K562 (cell line): ENCODE measurements around the gene GPR15.

Experiments
- CTCF ChIP-seq, 3 experiments: IDR thresholded peaks in 2 of 3; conservative IDR thresholded peaks in 1 of 3; 2 replicates each; pipeline ENCODE4 v1.5.1; 2011 to 2012; ENCODE audit warnings: low read length in 3 of 3, mild to moderate bottlenecking in 3 of 3, control low read depth in 2 of 3, improper control_type of control experiment in 1 of 3, inconsistent platforms in 1 of 3, low read depth in 1 of 3, mixed read lengths in 1 of 3, moderate library complexity in 1 of 3; ENCODE audit not compliant: insufficient read depth in 2 of 3
- REST ChIP-seq, 2 experiments: fragments of 450-650 bp; formaldehyde crosslinking in 1 of 2; IDR thresholded peaks; 2 replicates each; pipeline versions ENCODE4 v1.4.0 to v1.6.1; 2014 to 2020; ENCODE audit warnings: mild to moderate bottlenecking in 2 of 2, borderline replicate concordance in 1 of 2, low read depth in 1 of 2

GRCh38 chr3:98565237-98565643 lies 33.5 kb downstream of the GPR15 start:
- no peak for TF ChIP-seq REST (IDR thresholded peaks at IDR 0.05; ENCODE audit: borderline replicate concordance)
- no peak for TF ChIP-seq REST (CRISPR knock-in tag; IDR thresholded peaks at IDR 0.05; ENCODE audit: low read depth)
- no peak for TF ChIP-seq CTCF (IDR thresholded peaks at IDR 0.05 in 2 of 3, conservative IDR thresholded peaks at IDR 0.05 in 1 of 3; ENCODE audit: insufficient read depth in 2 of 3, low read depth in 1 of 3, low read length in 3 of 3)
